Hepatocyte (in vitro differentiated cells): ENCODE data around the gene STAT4. TPM values are rescaled to one million over a fixed set of nuclear protein-coding genes. Genes with fewer than 3 reads are reported as not detected.
A peak's percentile ranks its signal among the peaks of the same experiment; 100 is the strongest.

Experiments used
- DNase-seq: peaks from one replicate; pipeline ENCODE4 v3.0.0-alpha.2; 2016; ENCODE audit warnings: low spot score
- H2AFZ ChIP-seq: fragments of 200-600 bp; sonication (generic); 2 replicates; pipeline ENCODE4 v1.6.0; 2016; ENCODE audit warnings: antibody characterized with exemption, mild to moderate bottlenecking
- H3K27ac ChIP-seq: fragments of 200-600 bp; sonication (generic); 2 replicates; pipeline ENCODE4 v1.5.1; 2016; ENCODE audit warnings: mild to moderate bottlenecking
- H3K27me3 ChIP-seq: fragments of 200-600 bp; sonication (generic); 2 replicates; pipeline ENCODE4 v1.6.1; 2016
- H3K36me3 ChIP-seq: fragments of 200-600 bp; sonication (generic); replicated peaks from 2 replicates; pipeline ENCODE4 v1.5.1; 2016; ENCODE audit warnings: low read depth; ENCODE audit not compliant: insufficient read depth
- H3K4me1 ChIP-seq: fragments of 200-600 bp; sonication (generic); 2 replicates; pipeline ENCODE4 v1.5.1; 2016; ENCODE audit warnings: mild to moderate bottlenecking, moderate library complexity; ENCODE audit not compliant: insufficient read depth
- H3K4me2 ChIP-seq: fragments of 200-600 bp; sonication (generic); 2 replicates; pipeline ENCODE4 v1.6.0; 2016
- H3K4me3 ChIP-seq: fragments of 200-600 bp; sonication (generic); 2 replicates; pipeline ENCODE4 v1.5.1; 2016; ENCODE audit warnings: mild to moderate bottlenecking
- H3K79me2 ChIP-seq: fragments of 200-600 bp; sonication (generic); 2 replicates; pipeline ENCODE4 v1.6.0; 2017; ENCODE audit warnings: mild to moderate bottlenecking
- H3K9me2 ChIP-seq: fragments of 200-600 bp; sonication (generic); replicated peaks from 2 replicates; pipeline ENCODE4 v1.6.0; 2017; ENCODE audit warnings: mild to moderate bottlenecking; ENCODE audit not compliant: insufficient read depth
- H3K9me3 ChIP-seq: fragments of 200-600 bp; sonication (generic); 2 replicates; pipeline ENCODE4 v1.5.1; 2016; ENCODE audit warnings: low read depth, mild to moderate bottlenecking
- H4K20me1 ChIP-seq: fragments of 200-600 bp; sonication (generic); 2 replicates; pipeline ENCODE4 v1.6.0; 2016; ENCODE audit warnings: mild to moderate bottlenecking; ENCODE audit not compliant: insufficient read depth, poor library complexity, severe bottlenecking
- EZH2 ChIP-seq: fragments of 200-600 bp; sonication (generic); IDR thresholded peaks from 2 replicates; pipeline ENCODE4 v1.6.1; 2016; ENCODE audit warnings: antibody characterized with exemption, mild to moderate bottlenecking, borderline replicate concordance
- EZH2phosphoT487 ChIP-seq: fragments of 200-600 bp; sonication (generic); IDR thresholded peaks from one replicate; pipeline ENCODE4 v1.6.1; 2018; ENCODE audit warnings: antibody characterized with exemption, mild to moderate bottlenecking, low read depth, moderate library complexity; ENCODE audit not compliant: unreplicated experiment, severe bottlenecking
- WGBS: methylation state at CpG from one replicate; pipeline ENCODE4 v1.1.6; 2016; ENCODE audit warnings: low lambda C conversion rate; ENCODE audit errors: missing lambda C conversion rate; 5-methylcytosine and 5-hydroxymethylcytosine counted together
- polyA plus RNA-seq: library from polyadenylated mRNA; unstranded; fragments of >200 nt; fragmentation: Nextera tagmentation; extraction: Ambion mirVana; gene quantifications from 2 replicates; pipeline ENCODE4 v1.2.1, GENCODE V29; 2016
- total RNA-seq: library from RNA; depleted of rRNA; stranded (reverse); fragments of >200 nt; gene quantifications from 2 replicates; pipeline ENCODE4 v1.2.3, GENCODE V29; 2014
- TF ChIP-seq, protein P1 (sequence below): fragments of 200-600 bp; sonication (generic); IDR thresholded peaks from 2 replicates; pipeline ENCODE4 v1.5.1; 2016; ENCODE audit warnings: antibody characterized with exemption, mild to moderate bottlenecking; ENCODE audit not compliant: poor library complexity

Gene STAT4
- total and polyA plus RNA-seq, 2 experiments from 2014 or later: 1.6 to 6.6 TPM

- Histone ChIP-seq H3K36me3 (no peaks in the 10 kb centered on the region), H3K4me1 (peaks cover 17% of the 10 kb centered on the region), H3K27ac (no peak overlapping the region), H3K4me3 (no peak overlapping the region), H3K27me3 (no peaks in the 10 kb centered on the region), H3K79me2 (no peaks in the 10 kb centered on the region), H2AFZ (no peak overlapping the region), H3K9me3 (no peaks in the 10 kb centered on the region), H3K4me2 (no peak overlapping the region), H3K9me2 (no peaks in the 10 kb centered on the region), H4K20me1 (no peaks in the 10 kb centered on the region)
- 76% methylated on average over 3 of the region's 3 CpGs for WGBS
- TF ChIP-seq, protein P1, sequence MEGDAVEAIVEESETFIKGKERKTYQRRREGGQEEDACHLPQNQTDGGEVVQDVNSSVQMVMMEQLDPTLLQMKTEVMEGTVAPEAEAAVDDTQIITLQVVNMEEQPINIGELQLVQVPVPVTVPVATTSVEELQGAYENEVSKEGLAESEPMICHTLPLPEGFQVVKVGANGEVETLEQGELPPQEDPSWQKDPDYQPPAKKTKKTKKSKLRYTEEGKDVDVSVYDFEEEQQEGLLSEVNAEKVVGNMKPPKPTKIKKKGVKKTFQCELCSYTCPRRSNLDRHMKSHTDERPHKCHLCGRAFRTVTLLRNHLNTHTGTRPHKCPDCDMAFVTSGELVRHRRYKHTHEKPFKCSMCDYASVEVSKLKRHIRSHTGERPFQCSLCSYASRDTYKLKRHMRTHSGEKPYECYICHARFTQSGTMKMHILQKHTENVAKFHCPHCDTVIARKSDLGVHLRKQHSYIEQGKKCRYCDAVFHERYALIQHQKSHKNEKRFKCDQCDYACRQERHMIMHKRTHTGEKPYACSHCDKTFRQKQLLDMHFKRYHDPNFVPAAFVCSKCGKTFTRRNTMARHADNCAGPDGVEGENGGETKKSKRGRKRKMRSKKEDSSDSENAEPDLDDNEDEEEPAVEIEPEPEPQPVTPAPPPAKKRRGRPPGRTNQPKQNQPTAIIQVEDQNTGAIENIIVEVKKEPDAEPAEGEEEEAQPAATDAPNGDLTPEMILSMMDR: no peak
- TF ChIP-seq EZH2phosphoT487 (no peak), EZH2 (no peak)
- DNase-seq: no peak
These were observed 99.6 kb downstream of the STAT4 start for GRCh38 chr2:191051177-191051576.

DNA sequence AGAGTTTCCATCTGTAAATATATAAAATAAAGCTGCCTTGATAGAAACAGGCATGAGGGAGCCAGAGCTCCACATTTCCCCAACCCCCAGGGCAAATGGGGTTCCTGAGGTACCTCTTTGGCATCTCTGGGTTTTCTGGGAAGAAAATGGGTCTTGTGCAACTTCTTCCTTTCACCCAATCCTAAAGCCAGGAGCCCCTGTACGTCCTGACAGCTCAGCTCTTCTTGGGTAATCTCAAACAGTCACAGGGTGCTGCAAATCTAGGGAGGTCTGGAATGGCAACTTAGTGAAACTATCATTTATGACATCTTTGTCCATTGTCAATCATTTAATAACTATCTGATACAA is 100.2 kb downstream of the STAT4 start:
- H3K4me1 ChIP-seq: peaks cover 17% of the 10 kb centered on the region
- peak; percentile 19 for DNase-seq
- 32% methylated on average over 1 of the region's 1 CpG for WGBS
- no peak overlapping the region for H2AFZ ChIP-seq
- no peaks in the 10 kb centered on the region for H3K9me2 ChIP-seq
- no peaks in the 10 kb centered on the region for H4K20me1 ChIP-seq
- H3K4me3 ChIP-seq: no peak overlapping the region
- peak overlapping the region; percentile 1 for H3K27ac ChIP-seq
- H3K9me3 ChIP-seq: no peaks in the 10 kb centered on the region
- H3K36me3 ChIP-seq: no peaks in the 10 kb centered on the region
- H3K27me3 ChIP-seq: no peaks in the 10 kb centered on the region
- H3K4me2 ChIP-seq: peak overlapping the region; percentile 15
- H3K79me2 ChIP-seq: no peaks in the 10 kb centered on the region
- no peak for TF ChIP-seq EZH2phosphoT487
- TF ChIP-seq, protein P1: no peak
- TF ChIP-seq EZH2: no peak

DNA sequence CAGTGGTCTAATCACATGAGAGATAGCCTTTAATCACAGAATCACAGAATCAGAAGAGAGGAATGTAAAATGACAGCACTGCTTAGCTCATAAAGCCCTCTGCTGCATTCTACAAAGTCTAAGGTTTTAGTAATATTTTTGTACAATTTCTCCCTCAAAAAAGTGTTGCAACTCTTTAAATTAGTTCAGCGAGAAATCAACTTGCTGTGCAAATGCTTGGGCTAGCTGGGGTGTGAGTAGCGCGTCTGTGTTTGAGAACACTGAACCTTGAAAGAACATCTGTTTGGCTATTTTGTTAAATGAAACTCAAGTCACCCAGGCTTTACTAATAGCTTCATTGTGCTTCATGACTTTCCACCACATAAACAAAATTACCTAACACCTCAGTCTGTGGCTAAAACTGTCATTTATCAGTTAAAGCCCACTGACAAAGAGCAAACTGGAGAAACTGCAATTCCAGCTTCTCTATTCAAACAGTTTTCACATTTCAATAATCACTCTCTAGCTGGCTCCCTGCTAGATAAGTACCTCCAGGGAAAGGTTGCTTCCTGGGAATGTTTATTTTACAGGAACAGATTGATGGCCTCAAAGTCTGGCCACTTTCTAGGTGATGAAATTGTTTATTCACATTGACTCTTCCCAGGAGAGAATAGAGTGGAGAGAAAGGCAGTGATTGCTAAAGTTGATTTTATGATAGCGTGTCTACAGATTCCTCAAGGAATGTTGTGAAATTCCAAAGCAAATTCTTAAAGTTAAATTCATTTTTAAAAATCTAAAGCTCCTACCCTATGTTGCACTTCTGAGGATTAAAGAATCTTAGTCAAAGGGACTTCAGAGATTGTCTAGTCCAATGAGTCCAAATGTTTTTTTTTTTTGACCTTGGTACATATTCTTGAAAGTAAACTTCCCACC is 100.8 kb downstream of the STAT4 start:
- 26% methylated on average over 4 of the region's 4 CpGs for WGBS
- H3K4me1 ChIP-seq: peaks cover 17% of the 10 kb centered on the region
- H3K79me2 ChIP-seq: no peaks in the 10 kb centered on the region
- no peaks in the 10 kb centered on the region for H3K27me3 ChIP-seq
- no peaks in the 10 kb centered on the region for H4K20me1 ChIP-seq
- H3K9me2 ChIP-seq: no peaks in the 10 kb centered on the region
- no peak overlapping the region for H3K4me3 ChIP-seq
- H2AFZ ChIP-seq: no peak overlapping the region
- H3K4me2 ChIP-seq: peak overlapping the region; percentile 15
- DNase-seq: peak; percentile 37
- H3K27ac ChIP-seq: peak overlapping the region; percentile 1
- TF ChIP-seq EZH2: no peak
- TF ChIP-seq, protein P1: no peak
- TF ChIP-seq EZH2phosphoT487: no peak
- H3K9me3 ChIP-seq: no peaks in the 10 kb centered on the region
- H3K36me3 ChIP-seq: no peaks in the 10 kb centered on the region
